ENCODE measurements around the gene ZNF784.

- TF ChIP-seq CTCF (IDR thresholded peaks at IDR 0.05) (no peak), POLR2AphosphoS5 (IDR thresholded peaks at IDR 0.05) (no peak)
These were observed 39.5 kb downstream of the ZNF784 start for GRCh38 chr19:55584871-55585270.

Measured in breast epithelium (tissue), 3 donors.